Activated CD8-positive, alpha-beta memory T cell treated with anti-CD3 and anti-CD28 coated beads, Interleukin-2, amount 10 ng/mL, durations not matched to agents 7 days and 5 days (primary cell): ENCODE measurements around the gene SCAND1. TPM values are rescaled to one million over a fixed set of nuclear protein-coding genes. Genes with fewer than 3 reads are reported as not detected.
"Not testable (repeated sequence)": the region's sequence is repeated elsewhere in the genome, so short reads cannot be mapped to it uniquely, and the experiment has no call there.

Experiments used
- ATAC-seq: fragments of 150-1000 bp; cut with Tn5 transposase; one replicate; pipeline ENCODE4 v1.10.0; 2021; ENCODE audit warnings: moderate library complexity
- CTCF ChIA-PET: fragments of 350-600 bp; sonication (Branson Sonifier 250); formaldehyde crosslinking; loops from one replicate; lab custom pipeline; 2021; ENCODE audit warnings: antibody characterized with exemption; lab: Charles Lee
- DNase-seq: peaks from one replicate; pipeline ENCODE4 v3.0.0-alpha.2; 2020
- H3K27ac Mint-ChIP-seq: one replicate; pipeline ENCODE4 v1.8.0; 2021; ENCODE audit warnings: mild to moderate bottlenecking, mixed read lengths
- H3K27me3 Mint-ChIP-seq: one replicate; pipeline ENCODE4 v1.8.0; 2021; ENCODE audit warnings: mixed read lengths
- H3K36me3 Mint-ChIP-seq: one replicate; pipeline ENCODE4 v1.8.0; 2021; ENCODE audit warnings: mild to moderate bottlenecking, mixed read lengths
- H3K4me1 Mint-ChIP-seq: one replicate; pipeline ENCODE4 v1.8.0; 2021; ENCODE audit warnings: mixed read lengths
- H3K4me3 Mint-ChIP-seq: one replicate; pipeline ENCODE4 v1.8.0; 2021; ENCODE audit warnings: mild to moderate bottlenecking, moderate library complexity, mixed read lengths
- H3K9me3 Mint-ChIP-seq: one replicate; pipeline ENCODE4 v1.8.0; 2022; ENCODE audit warnings: low read depth, mixed read lengths
- total RNA-seq, 2 experiments: library from RNA; stranded (reverse); gene quantifications; one replicate each; pipeline ENCODE4 v1.2.3, GENCODE V29; 2021

The SCAND1 gene
- total RNA-seq, 2 experiments from 2014 or later = 61.2 to 63.9 TPM

- Mint-ChIP-seq H3K4me3 (no peak overlapping the region), H3K27ac (no peak overlapping the region), H3K27me3 (peaks cover 7% of the 10 kb centered on the region), H3K9me3 (no peaks in the 10 kb centered on the region), H3K36me3 (no peaks in the 10 kb centered on the region), H3K4me1 (peaks cover 4% of the 10 kb centered on the region)
- CTCF ChIA-PET = interaction anchor here (1.4 to 6.7 kb wide), 2 partner anchors 14 to 159 kb away, joined by 3 to 62 read pairs; no protein-coding TSS in a partner anchor
- ATAC-seq (no peak), DNase-seq (no peak)
Measured at GRCh38 chr20:35979544-35979943, 25.2 kb upstream of the SCAND1 start.

- H3K9me3 Mint-ChIP-seq = no peaks in the 10 kb centered on the region
- no peak overlapping the region for H3K27ac Mint-ChIP-seq
- no peaks in the 10 kb centered on the region for H3K4me1 Mint-ChIP-seq
- peaks cover 7% of the 10 kb centered on the region for H3K27me3 Mint-ChIP-seq
- no peak for ATAC-seq
- no peak overlapping the region for H3K4me3 Mint-ChIP-seq
- H3K36me3 Mint-ChIP-seq = no peaks in the 10 kb centered on the region
- CTCF ChIA-PET = interaction anchor here (2.0 kb wide), 1 partner anchor 15 kb away, joined by 4 read pairs; no protein-coding TSS in a partner anchor
- no peak for DNase-seq
Measured at GRCh38 chr20:35978041-35978513, 23.8 kb upstream of the SCAND1 start.

- CTCF ChIA-PET = interaction anchor here (0.7 to 0.8 kb wide), 3 partner anchors 9 to 17 kb away, joined by 3 to 4 read pairs (median 3); no protein-coding TSS in a partner anchor
Measured at GRCh38 chr20:35975576-35976373, 21.5 kb upstream of the SCAND1 start.

GRCh38 chr20:35974256-35974655, 20.0 kb upstream of the SCAND1 start:
- no peaks in the 10 kb centered on the region for H3K4me1 Mint-ChIP-seq
- H3K9me3 Mint-ChIP-seq = no peaks in the 10 kb centered on the region
- CTCF ChIA-PET = no interaction called here
- no peak overlapping the region for H3K4me3 Mint-ChIP-seq
- no peaks in the 10 kb centered on the region for H3K36me3 Mint-ChIP-seq
- H3K27ac Mint-ChIP-seq = no peak overlapping the region
- no peak for DNase-seq
- H3K27me3 Mint-ChIP-seq = peaks cover 2% of the 10 kb centered on the region
- no peak for ATAC-seq

More at GRCh38 chr20:35975576-35976373, 21.5 kb upstream of the SCAND1 start:
- Mint-ChIP-seq H3K9me3 (no peaks in the 10 kb centered on the region), H3K4me3 (no peak overlapping the region), H3K4me1 (no peaks in the 10 kb centered on the region), H3K27ac (no peak overlapping the region), H3K27me3 (peaks cover 2% of the 10 kb centered on the region), H3K36me3 (no peaks in the 10 kb centered on the region)
- ATAC-seq (no peak), DNase-seq (no peak)

- no peak for DNase-seq
- H3K36me3 Mint-ChIP-seq = no peaks in the 10 kb centered on the region
- no peaks in the 10 kb centered on the region for H3K4me1 Mint-ChIP-seq
- H3K9me3 Mint-ChIP-seq = no peaks in the 10 kb centered on the region
- CTCF ChIA-PET = no interaction called here
- peaks cover 5% of the 10 kb centered on the region for H3K27me3 Mint-ChIP-seq
- no peak overlapping the region for H3K27ac Mint-ChIP-seq
- H3K4me3 Mint-ChIP-seq = no peak overlapping the region
- ATAC-seq = no peak
Measured at GRCh38 chr20:35972462-35972861, 18.2 kb upstream of the SCAND1 start.

GRCh38 chr20:35971981-35972380, 17.7 kb upstream of the SCAND1 start:
- H3K27ac Mint-ChIP-seq = no peak overlapping the region
- no peak for DNase-seq
- no peaks in the 10 kb centered on the region for H3K9me3 Mint-ChIP-seq
- CTCF ChIA-PET = no interaction called here
- ATAC-seq = no peak
- peaks cover under 1% of the 10 kb centered on the region for H3K4me1 Mint-ChIP-seq
- H3K36me3 Mint-ChIP-seq = no peaks in the 10 kb centered on the region
- peaks cover 5% of the 10 kb centered on the region for H3K27me3 Mint-ChIP-seq
- H3K4me3 Mint-ChIP-seq = no peak overlapping the region

GRCh38 chr20:35968930-35969329, 14.6 kb upstream of the SCAND1 start:
- Mint-ChIP-seq H3K27me3 (peaks cover 9% of the 10 kb centered on the region), H3K9me3 (no peaks in the 10 kb centered on the region), H3K27ac (no peak overlapping the region), H3K4me3 (no peak overlapping the region), H3K36me3 (no peaks in the 10 kb centered on the region), H3K4me1 (peaks cover 3% of the 10 kb centered on the region)
- no peak for ATAC-seq
- CTCF ChIA-PET = no interaction called here
- DNase-seq = no peak

- Mint-ChIP-seq H3K27me3 (peaks cover 9% of the 10 kb centered on the region), H3K9me3 (no peaks in the 10 kb centered on the region), H3K27ac (no peak within 1 kb of the TSS), H3K4me1 (peaks cover 3% of the 10 kb centered on the region), H3K4me3 (no peak within 1 kb of the TSS), H3K36me3 (no peaks in the 10 kb centered on the region)
- DNase-seq (no peak), ATAC-seq (no peak)
- CTCF ChIA-PET = interaction anchor here (0.9 to 1.3 kb wide), 3 partner anchors 13 to 25 kb away, joined by 3 to 4 read pairs (median 4); partner anchors contain the start of gene SCAND1
Measured at GRCh38 chr20:35967979-35968640, 13.8 kb upstream of the SCAND1 start, which contains the start of gene CNBD2. Gene CNBD2 (plus strand): TSS chr20:35968590. CDS start chr20:35968763, 173 bp downstream.

GRCh38 chr20:35963878-35964277, 9.6 kb upstream of the SCAND1 start:
- no peak overlapping the region for H3K27ac Mint-ChIP-seq
- H3K4me1 Mint-ChIP-seq = peaks cover 3% of the 10 kb centered on the region
- CTCF ChIA-PET = interaction anchor here (3.0 kb wide), 1 partner anchor 9 kb away, joined by 16 read pairs; the partner anchor contains the start of gene SCAND1
- DNase-seq = no peak
- ATAC-seq = no peak
- peaks cover 15% of the 10 kb centered on the region for H3K27me3 Mint-ChIP-seq
- H3K9me3 Mint-ChIP-seq = no peaks in the 10 kb centered on the region
- H3K36me3 Mint-ChIP-seq = no peaks in the 10 kb centered on the region
- H3K4me3 Mint-ChIP-seq = no peak overlapping the region

GRCh38 chr20:35959291-35959690, 5.0 kb upstream of the SCAND1 start:
- DNase-seq, H3K9me3 Mint-ChIP-seq, H3K27me3 Mint-ChIP-seq, ATAC-seq, H3K36me3 Mint-ChIP-seq, H3K4me3 Mint-ChIP-seq, H3K27ac Mint-ChIP-seq, H3K4me1 Mint-ChIP-seq: not testable (repeated sequence)
- CTCF ChIA-PET = interaction anchor here (1.6 kb wide), 1 partner anchor 12 kb away, joined by 3 read pairs; no protein-coding TSS in a partner anchor

GRCh38 chr20:35956616-35957015, 2.3 kb upstream of the SCAND1 start:
- no peak overlapping the region for H3K27ac Mint-ChIP-seq

GRCh38 chr20:35954907-35955251, 577 bp upstream of the SCAND1 start:
- DNase-seq = peak; percentile 80
- H3K9me3 Mint-ChIP-seq = no peaks in the 10 kb centered on the region
- H3K27me3 Mint-ChIP-seq = no peaks in the 10 kb centered on the region
- peaks cover 23% of the 10 kb centered on the region for H3K4me1 Mint-ChIP-seq
- H3K4me3 Mint-ChIP-seq = peak overlapping the region; percentile 90
- peak; percentile 7 for ATAC-seq
- peaks cover 6% of the 10 kb centered on the region for H3K36me3 Mint-ChIP-seq
- peak overlapping the region; percentile 100 for H3K27ac Mint-ChIP-seq
- CTCF ChIA-PET = interaction anchor here (0.6 to 4.0 kb wide), 33 partner anchors 8 to 880 kb away, joined by 3 to 47 read pairs (median 5); partner anchors contain the start of genes AAR2, CEP250, CPNE1 and ERGIC3

More at GRCh38 chr20:35956616-35957015, 2.3 kb upstream of the SCAND1 start:
- CTCF ChIA-PET = interaction anchor here (4.0 kb wide), 1 partner anchor 185 kb away, joined by 17 read pairs; the partner anchor contains the start of gene PHF20
- peaks cover 3% of the 10 kb centered on the region for H3K36me3 Mint-ChIP-seq
- no peaks in the 10 kb centered on the region for H3K9me3 Mint-ChIP-seq
- DNase-seq (no peak), ATAC-seq (no peak)
- peaks cover 20% of the 10 kb centered on the region for H3K4me1 Mint-ChIP-seq
- peaks cover 4% of the 10 kb centered on the region for H3K27me3 Mint-ChIP-seq
- no peak overlapping the region for H3K4me3 Mint-ChIP-seq
